Tibial nerve (tissue), 4 donors: ENCODE results near the gene ARPC5L. TPM values are rescaled to one million over a fixed set of nuclear protein-coding genes. Genes with fewer than 3 reads are reported as not detected.

Experiments used
- DNase-seq, 2 donors: peaks; one replicate each; pipeline ENCODE4 v3.0.0-alpha.2; 2019; ENCODE audit warnings: low spot score in 2 of 2
- H3K27ac ChIP-seq, 4 donors: fragments of 200-600 bp; sonication (generic) in 3 of 4; one replicate each; pipeline ENCODE4 v1.5.1; 2017 to 2019; ENCODE audit warnings: mild to moderate bottlenecking in 1 of 4
- H3K27me3 ChIP-seq, 2 donors: fragments of 200-600 bp; sonication (generic) in 1 of 2; one replicate each; pipeline versions ENCODE4 v1.5.1 to v1.6.0; 2017 to 2019
- H3K36me3 ChIP-seq, 3 donors: fragments of 200-600 bp; sonication (generic); one replicate each; pipeline ENCODE4 v1.5.1; 2018 to 2019
- H3K4me1 ChIP-seq, 4 donors: fragments of 200-600 bp; sonication (generic) in 3 of 4; one replicate each; pipeline ENCODE4 v1.5.1; 2017 to 2019
- H3K4me3 ChIP-seq, 4 donors: fragments of 200-600 bp; sonication (generic) in 3 of 4; one replicate each; pipeline ENCODE4 v1.5.1; 2017 to 2019; ENCODE audit warnings: mild to moderate bottlenecking in 1 of 4, moderate library complexity in 1 of 4
- H3K9me3 ChIP-seq, 4 donors: fragments of 200-600 bp; sonication (generic) in 3 of 4; one replicate each; pipeline ENCODE4 v1.5.1; 2017 to 2019
- EP300 ChIP-seq, 2 donors: sonication (generic); formaldehyde crosslinking; IDR thresholded peaks; one replicate each; pipeline ENCODE4 v1.6.1; 2017; ENCODE audit warnings: antibody characterized with exemption in 2 of 2, mild to moderate bottlenecking in 1 of 2
- POLR2A ChIP-seq, 2 donors: fragments of 450-650 bp; IDR thresholded peaks; one replicate each; pipeline ENCODE4 v1.6.1; 2017; ENCODE audit warnings: antibody characterized with exemption in 2 of 2, mild to moderate bottlenecking in 2 of 2, moderate library complexity in 2 of 2
- whole genome bisulfite sequencing, 2 donors: methylation state at CpG; one replicate each; pipeline ENCODE4 v1.1.5; 2018; 5-methylcytosine and 5-hydroxymethylcytosine counted together
- total RNA-seq, 4 donors: library from RNA; depleted of rRNA; stranded (reverse); fragments of >200 nt; gene quantifications; one replicate each; pipeline ENCODE4 v1.1.0, GENCODE V29; 2016
- TF ChIP-seq, protein P1 (sequence below), 5 experiments: fragments of 200-600 bp in 3 of 5; fragments of 450-650 bp in 2 of 5; sonication (generic) in 3 of 5; IDR thresholded peaks; one replicate each; pipeline ENCODE4 v1.5.1; 2016 to 2019; ENCODE audit warnings: antibody characterized with exemption in 5 of 5, mild to moderate bottlenecking in 3 of 5, moderate library complexity in 2 of 5

ARPC5L gene
- total RNA-seq, 4 donors from 2014 or later = 21.6 to 25.3 (median 24.2) TPM

DNA sequence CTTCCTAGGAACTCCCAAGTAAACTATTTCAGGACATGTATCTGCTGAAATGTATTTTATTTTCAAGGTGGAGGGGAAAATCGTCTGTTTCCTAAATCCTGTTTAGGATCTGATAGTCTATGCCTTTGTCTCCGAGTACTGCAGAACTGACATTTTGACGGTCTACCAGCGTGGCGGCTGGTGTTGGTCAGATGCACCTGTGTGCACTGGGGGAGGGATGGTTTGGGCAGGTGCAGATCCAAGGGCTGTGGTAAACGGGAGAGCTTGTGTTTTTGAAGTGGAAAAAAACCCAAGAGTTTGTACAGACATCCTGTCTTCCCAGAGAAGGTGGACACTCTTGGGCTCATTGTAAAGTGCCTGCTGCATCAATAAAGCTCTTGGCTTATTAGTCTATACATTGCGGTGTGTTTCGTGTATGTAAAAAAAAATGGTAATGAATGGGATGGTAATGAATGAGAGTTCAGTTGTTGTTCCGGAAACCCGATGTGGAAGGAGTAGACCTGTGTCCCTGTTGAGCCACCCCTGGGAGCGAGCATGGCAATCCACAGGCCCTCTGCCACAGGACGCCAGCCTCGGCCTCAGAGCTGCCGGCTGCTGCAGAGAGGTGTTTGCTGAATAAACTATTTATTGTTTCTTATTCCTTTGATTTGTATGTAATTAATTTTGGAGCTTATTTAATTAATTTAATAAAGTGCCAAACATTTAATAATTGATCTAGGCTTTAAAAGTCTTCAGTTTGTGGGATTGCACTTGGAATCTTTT lies 15.3 kb downstream of the ARPC5L start:
- Histone ChIP-seq H3K4me1 (peaks cover 0 to 17% (median 7%) of the 10 kb centered on the region in 4 donors), H3K27ac (no peak overlapping the region), H3K27me3 (no peaks in the 10 kb centered on the region), H3K9me3 (no peaks in the 10 kb centered on the region), H3K36me3 (peaks cover 4 to 94% (median 16%) of the 10 kb centered on the region in 3 donors), H3K4me3 (no peak overlapping the region)
- TF ChIP-seq POLR2A (IDR thresholded peaks at IDR 0.05) (no peak), EP300 (IDR thresholded peaks at IDR 0.05) (no peak)
- TF ChIP-seq, protein P1, sequence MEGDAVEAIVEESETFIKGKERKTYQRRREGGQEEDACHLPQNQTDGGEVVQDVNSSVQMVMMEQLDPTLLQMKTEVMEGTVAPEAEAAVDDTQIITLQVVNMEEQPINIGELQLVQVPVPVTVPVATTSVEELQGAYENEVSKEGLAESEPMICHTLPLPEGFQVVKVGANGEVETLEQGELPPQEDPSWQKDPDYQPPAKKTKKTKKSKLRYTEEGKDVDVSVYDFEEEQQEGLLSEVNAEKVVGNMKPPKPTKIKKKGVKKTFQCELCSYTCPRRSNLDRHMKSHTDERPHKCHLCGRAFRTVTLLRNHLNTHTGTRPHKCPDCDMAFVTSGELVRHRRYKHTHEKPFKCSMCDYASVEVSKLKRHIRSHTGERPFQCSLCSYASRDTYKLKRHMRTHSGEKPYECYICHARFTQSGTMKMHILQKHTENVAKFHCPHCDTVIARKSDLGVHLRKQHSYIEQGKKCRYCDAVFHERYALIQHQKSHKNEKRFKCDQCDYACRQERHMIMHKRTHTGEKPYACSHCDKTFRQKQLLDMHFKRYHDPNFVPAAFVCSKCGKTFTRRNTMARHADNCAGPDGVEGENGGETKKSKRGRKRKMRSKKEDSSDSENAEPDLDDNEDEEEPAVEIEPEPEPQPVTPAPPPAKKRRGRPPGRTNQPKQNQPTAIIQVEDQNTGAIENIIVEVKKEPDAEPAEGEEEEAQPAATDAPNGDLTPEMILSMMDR (IDR thresholded peaks at IDR 0.05) = no peak
- WGBS, 2 donors = 83% methylated on average over 14 of the region's 14 CpGs
- DNase-seq = no peak

DNA sequence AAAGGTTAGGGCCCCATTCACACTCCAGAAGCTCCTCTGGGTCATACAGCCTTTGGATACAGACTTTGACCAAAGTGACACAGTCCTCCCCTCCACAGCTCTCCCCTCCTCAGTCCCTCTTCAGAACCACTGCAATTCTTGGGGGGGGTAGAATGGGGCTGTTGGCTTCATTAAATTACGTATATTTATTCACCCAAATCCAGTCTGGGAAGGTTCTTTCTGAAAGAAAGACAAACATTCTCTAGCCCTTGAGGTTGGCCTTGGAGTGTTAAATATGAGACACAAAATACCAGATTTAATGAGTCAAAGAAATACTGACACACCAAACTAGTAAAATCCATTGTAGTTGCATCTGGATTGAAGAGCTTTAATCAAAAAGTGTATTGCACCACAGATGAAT lies 16.1 kb downstream of the ARPC5L start:
- Histone ChIP-seq H3K27me3 (no peaks in the 10 kb centered on the region), H3K36me3 (peaks cover 4 to 100% (median 16%) of the 10 kb centered on the region in 3 donors), H3K4me3 (no peak overlapping the region), H3K9me3 (no peaks in the 10 kb centered on the region), H3K4me1 (peaks cover 0 to 9% (median 3%) of the 10 kb centered on the region in 4 donors), H3K27ac (no peak overlapping the region)
- WGBS, 2 donors = 67 to 77% methylated on average over 1 of the region's 1 CpG
- no peak for DNase-seq
- TF ChIP-seq, protein P1 (IDR thresholded peaks at IDR 0.05) = no peak
- TF ChIP-seq POLR2A (IDR thresholded peaks at IDR 0.05) = no peak
- no peak for TF ChIP-seq EP300 (IDR thresholded peaks at IDR 0.05)

DNA sequence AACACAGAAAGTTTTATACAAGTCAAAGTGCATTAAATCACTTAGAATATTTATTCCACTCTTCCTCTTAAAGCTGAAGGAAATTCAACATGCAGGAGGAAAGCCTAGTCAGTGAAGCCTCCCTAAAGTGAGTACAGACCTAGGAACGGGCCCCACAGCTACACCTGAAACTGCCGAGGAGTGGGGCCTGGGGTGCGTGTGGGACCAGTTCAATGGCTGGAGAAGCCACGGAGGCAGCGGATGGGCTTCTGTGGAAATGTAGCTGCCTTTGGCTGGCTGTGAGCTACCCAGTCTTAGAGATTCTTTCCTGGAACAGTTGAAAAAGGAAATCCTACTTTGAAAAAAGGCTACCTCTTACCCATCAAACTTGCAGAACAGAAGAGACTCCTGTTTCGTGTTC lies 16.6 kb downstream of the ARPC5L start:
- no peak overlapping the region for H3K27ac ChIP-seq
- H3K27me3 ChIP-seq = no peaks in the 10 kb centered on the region
- no peaks in the 10 kb centered on the region for H3K9me3 ChIP-seq
- H3K4me1 ChIP-seq = peaks cover 0 to 4% (median under 1%) of the 10 kb centered on the region in 4 donors
- no peak for TF ChIP-seq EP300 (IDR thresholded peaks at IDR 0.05)
- TF ChIP-seq POLR2A (IDR thresholded peaks at IDR 0.05) = no peak
- TF ChIP-seq, protein P1 (IDR thresholded peaks at IDR 0.05) = no peak
- no peak for DNase-seq
- WGBS, 2 donors = 81 to 85% methylated on average over 6 of the region's 6 CpGs
- H3K4me3 ChIP-seq = no peak overlapping the region
- H3K36me3 ChIP-seq = peaks cover 4 to 100% (median 16%) of the 10 kb centered on the region in 3 donors

DNA sequence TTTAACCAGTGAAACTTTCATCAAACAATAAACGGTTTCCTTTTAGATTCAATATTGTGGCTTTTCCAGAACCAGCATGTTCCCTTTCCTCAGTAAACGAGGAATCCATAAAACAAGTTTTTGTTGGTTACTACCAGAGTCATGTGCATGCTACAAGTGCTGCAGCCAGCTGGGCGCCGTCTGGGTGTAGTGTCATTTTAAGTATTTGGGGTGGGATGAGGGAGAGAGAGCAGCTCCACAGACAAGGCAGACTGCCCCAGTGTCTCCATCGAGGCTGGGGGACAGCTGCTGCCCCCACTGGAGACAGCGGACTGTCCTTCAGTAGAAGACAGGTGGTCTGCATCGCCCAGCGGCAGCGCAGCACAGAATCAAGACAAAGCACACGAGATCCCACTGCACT lies 17.3 kb downstream of the ARPC5L start:
- H3K36me3 ChIP-seq = peaks cover 4 to 100% (median 16%) of the 10 kb centered on the region in 3 donors
- H3K4me3 ChIP-seq = no peak overlapping the region
- WGBS, 2 donors = 74 to 80% methylated on average over 10 of the region's 10 CpGs

DNA sequence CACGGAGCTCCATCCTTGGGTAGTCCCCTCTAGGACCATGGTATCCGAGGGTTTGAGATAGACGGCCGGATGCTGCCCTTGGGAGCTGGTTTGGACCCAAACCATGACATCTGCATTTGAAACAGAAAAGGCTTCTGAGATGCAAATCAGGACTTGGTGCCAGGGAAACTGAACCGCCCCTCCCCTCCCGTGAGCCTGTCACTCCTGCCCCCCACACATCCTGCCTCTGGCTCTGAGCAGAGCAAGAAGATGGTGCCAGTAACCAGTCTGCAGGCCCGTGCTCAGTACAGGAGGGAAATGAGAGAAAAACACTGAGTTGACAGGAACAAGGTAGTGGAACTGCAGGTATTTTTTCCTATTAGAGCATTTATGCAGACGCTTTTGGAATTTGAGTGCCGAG lies 18.6 kb downstream of the ARPC5L start:
- Histone ChIP-seq H3K9me3 (no peaks in the 10 kb centered on the region), H3K27me3 (no peaks in the 10 kb centered on the region), H3K36me3 (peaks cover 4 to 100% (median 22%) of the 10 kb centered on the region in 3 donors), H3K4me3 (no peak overlapping the region), H3K27ac (no peak overlapping the region), H3K4me1 (no peaks in the 10 kb centered on the region)
- WGBS, 2 donors = 60 to 62% methylated on average over 9 of the region's 9 CpGs
- no peak for DNase-seq
- TF ChIP-seq POLR2A (IDR thresholded peaks at IDR 0.05) (no peak), EP300 (IDR thresholded peaks at IDR 0.05) (no peak)
- TF ChIP-seq, protein P1 (IDR thresholded peaks at IDR 0.05) = no peak

More for the DNA sequence above, 17.3 kb downstream of the ARPC5L start:
- no peaks in the 10 kb centered on the region for H3K9me3 ChIP-seq
- DNase-seq = no peak
- H3K4me1 ChIP-seq = no peaks in the 10 kb centered on the region
- no peaks in the 10 kb centered on the region for H3K27me3 ChIP-seq
- no peak overlapping the region for H3K27ac ChIP-seq
- TF ChIP-seq, protein P1 (IDR thresholded peaks at IDR 0.05) = no peak
- TF ChIP-seq POLR2A (IDR thresholded peaks at IDR 0.05) (no peak), EP300 (IDR thresholded peaks at IDR 0.05) (no peak)
